ENCODE results near the gene UTS2.

DNA sequence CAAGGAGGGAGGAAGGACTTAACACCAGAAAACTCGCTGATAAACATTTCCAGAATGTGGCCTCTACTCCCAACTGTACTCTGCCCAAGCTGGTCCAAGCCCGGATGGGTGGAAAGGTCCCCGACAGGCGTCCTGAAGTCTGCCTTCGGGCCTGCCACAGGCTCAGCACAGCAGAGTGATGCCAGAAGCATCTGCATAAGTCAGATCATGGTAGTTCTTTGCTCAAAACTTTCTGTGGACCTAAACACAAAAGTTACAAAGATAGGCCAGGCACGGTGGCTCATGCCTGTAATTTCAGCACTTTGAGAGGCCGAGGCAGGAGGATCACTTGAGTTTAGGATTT is 790 bp upstream of the UTS2 start:
- no peak for TF ChIP-seq EZH2 (IDR thresholded peaks at IDR 0.05; ENCODE audit: borderline replicate concordance, low read length)
- TF ChIP-seq, protein P1, sequence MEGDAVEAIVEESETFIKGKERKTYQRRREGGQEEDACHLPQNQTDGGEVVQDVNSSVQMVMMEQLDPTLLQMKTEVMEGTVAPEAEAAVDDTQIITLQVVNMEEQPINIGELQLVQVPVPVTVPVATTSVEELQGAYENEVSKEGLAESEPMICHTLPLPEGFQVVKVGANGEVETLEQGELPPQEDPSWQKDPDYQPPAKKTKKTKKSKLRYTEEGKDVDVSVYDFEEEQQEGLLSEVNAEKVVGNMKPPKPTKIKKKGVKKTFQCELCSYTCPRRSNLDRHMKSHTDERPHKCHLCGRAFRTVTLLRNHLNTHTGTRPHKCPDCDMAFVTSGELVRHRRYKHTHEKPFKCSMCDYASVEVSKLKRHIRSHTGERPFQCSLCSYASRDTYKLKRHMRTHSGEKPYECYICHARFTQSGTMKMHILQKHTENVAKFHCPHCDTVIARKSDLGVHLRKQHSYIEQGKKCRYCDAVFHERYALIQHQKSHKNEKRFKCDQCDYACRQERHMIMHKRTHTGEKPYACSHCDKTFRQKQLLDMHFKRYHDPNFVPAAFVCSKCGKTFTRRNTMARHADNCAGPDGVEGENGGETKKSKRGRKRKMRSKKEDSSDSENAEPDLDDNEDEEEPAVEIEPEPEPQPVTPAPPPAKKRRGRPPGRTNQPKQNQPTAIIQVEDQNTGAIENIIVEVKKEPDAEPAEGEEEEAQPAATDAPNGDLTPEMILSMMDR (conservative IDR thresholded peaks at IDR 0.05 in 1 of 2, IDR thresholded peaks at IDR 0.05 in 1 of 2; ENCODE audit: extremely low read depth in 1 of 2, insufficient read depth in 1 of 2, low read depth in 1 of 2, low read length in 2 of 2) = no peak

Measured in mammary epithelial cell (primary cell).